Left hindlimb (tissue), 1 donor: ENCODE data around the gene HSFX2.
A peak's percentile ranks its signal among the peaks of the same experiment; 100 is the strongest.
"Not testable (repeated sequence)": the region's sequence is repeated elsewhere in the genome, so short reads cannot be mapped to it uniquely, and the experiment has no call there.

Experiments
- DNase-seq: peaks from one replicate; pipeline ENCODE4 v3.0.0-alpha.2; 2018

HSFX2 gene

DNA sequence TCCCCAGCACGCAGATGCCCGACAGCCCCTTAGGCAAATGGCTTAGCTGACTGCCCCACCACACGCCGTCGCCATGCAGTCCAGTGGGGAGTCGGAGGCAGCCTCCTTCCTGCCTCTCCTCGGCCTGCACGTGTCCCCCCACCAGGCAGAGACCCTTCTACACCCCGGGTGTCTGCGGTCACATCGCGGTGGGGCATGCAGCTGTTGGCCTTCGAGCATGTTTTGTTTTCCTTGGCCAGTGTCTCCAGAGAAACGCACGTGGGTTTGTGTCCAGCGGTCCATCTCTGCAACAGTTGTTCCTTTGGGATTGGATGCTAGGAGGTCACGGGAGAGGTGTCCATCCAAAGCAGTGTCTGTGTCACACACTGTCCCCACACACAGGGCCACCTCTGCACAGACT is at the start of gene HSFX2:
HSFX2 (minus strand) TSS at position 101 of the 400 bp plus-strand sequence. CDS start 614 bp downstream, outside the sequence.
- not testable (repeated sequence) for DNase-seq

DNA sequence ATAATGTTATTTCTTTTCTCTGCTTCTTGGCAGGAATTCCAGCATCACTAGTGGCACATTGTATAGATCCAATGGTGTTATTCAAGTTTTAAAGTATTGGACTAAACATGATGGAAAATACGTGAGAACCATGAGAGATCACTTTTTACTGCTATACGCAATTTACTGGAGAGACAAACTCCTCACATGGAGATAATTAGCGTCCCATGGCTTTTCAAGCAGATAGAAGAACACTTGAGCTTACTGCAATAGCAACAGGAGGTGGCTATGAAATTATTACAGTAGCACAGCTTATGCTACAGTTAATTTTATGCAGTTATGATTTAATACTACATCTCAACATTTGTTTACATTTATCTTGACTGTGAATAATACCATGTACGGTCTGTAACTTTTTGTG is 48.4 kb upstream of the HSFX2 start:
- no peak for DNase-seq

DNA sequence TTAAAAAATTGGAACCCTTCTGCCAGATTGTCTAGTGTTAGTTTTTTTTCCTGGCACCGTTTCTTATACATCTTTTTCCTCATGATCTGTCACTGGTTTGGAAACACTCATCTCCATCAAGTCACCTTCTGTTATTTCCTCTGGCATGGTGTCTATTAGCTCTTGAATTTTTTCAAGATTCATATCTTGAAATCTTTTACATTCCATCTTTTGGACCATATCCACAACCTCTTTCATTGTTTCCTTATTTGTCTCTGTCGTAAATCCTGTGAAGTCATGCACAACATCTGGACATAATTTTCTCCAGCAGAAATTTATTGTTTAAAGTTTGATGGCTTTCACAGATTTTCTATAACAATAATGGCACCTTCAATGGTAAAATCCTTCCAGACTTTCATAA is 46.7 kb upstream of the HSFX2 start:
- no peak for DNase-seq

GRCh38 chrX:149641432-149641831 is 46.3 kb upstream of the HSFX2 start:
- DNase-seq = no peak

DNA sequence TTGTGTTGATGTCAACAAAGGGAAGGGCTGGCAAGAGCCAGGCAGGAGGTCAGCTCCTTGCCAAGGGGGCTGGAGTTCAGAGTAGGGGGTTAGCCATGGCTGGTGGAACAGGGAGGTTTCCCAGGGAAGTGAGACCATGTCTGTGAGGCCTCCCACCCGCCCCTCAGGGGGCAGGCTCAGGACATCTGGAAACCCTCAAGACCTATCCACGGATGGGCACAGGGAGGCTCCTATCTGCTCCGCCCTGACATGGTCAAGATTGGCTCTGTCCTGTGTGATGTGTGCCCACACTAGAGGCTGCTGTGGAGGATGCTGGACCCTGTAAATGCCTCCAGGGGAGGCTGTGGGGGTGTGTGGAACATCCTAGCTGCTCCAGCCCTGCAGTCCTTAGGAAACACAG is 44.5 kb upstream of the HSFX2 start:
- DNase-seq = no peak

DNA sequence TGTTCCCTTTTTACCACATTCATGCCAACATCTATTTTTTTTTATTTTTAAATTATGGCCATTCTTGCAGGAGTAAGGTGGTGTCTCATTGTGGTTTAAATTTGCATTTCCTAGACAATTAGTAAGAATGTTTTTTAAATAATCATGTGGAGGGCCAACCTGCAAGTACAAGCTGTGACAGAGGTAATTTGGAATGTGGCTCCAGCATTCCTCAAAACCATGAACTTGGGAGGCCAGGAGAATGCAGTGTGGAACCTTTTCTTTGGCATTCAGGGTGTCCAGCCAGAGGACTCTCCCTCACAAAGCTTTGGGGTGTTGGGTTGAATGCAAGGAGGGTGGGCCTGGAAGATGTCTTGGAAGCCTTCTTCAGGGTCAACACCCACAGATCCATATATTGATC is 43.7 kb upstream of the HSFX2 start:
- DNase-seq = no peak

DNA sequence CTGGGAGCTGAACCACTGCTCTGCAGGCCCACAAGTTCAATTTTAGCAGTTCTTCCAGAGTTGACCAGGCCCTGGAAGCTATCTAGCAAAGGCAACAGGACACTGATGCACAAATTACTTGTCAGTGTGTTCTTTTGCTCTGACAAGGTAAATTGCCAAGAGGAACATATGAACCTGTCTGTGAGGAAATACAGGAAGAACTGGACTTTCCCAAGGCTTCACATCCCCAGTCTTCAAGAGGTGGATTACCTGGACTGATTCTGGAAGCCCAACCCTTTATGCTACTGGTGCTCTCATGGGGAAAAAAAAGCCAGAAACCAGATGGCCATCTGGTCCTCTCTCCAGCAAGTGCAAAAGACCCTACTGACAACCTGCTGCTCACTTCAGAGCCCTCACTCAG is 38.4 kb upstream of the HSFX2 start:
- DNase-seq = no peak

DNA sequence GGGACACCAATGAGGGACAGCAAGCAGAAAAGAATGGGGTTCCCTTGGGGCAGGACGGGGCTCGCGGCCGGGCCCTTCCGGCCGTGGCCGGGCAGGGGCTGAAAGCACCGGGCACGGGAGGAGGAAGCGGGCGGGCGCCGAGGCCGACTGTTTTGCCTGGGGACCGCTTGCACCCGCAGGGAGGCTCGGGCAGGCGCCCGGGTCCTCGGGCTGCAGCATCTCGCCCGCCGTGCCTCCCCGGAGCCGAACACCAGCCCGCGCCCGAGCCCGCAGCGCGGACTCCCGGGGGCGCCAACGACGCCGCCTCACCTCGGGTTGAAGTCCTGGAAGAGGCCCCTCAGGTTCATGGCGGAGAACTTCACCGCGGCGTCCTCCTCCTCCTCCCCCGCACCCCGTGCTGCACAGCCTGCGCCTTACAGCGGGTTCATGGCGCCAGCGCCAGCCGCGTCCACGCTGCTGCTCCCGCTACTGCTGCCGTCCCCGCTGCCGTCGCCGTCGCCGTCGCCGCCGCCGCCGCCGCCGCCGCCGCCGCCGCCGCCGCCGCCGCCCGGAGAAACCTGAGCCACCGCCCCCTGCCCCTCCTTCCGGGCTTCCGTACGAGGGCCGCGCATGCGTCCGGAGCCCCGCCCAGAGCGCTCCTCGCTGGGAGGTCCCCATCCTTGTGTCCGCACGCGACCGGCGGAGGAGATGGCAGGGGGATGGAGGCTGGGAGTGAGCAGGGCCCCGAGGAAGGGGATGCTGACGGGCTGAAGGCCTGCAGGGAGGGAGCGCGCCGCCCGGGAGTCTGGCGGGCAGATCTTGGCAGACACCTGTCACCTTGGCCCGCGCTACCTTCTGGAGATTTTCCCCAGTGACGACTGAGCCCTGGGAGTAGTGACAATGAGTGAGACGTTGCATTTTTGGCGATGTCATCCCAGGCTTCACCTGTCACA is 36.4 kb upstream of the HSFX2 start, which contains the start of gene TMEM185A:
TMEM185A (minus strand) TSS at position 559 of the 932 bp plus-strand sequence; CDS start at position 347, 212 bp downstream.
- DNase-seq = peak; percentile 56

GRCh38 chrX:149630681-149631233 is 35.6 kb upstream of the HSFX2 start:
- DNase-seq = peak; percentile 30

GRCh38 chrX:149629730-149630387 is 34.7 kb upstream of the HSFX2 start:
- DNase-seq = no peak

- no peak for DNase-seq
Measured at GRCh38 chrX:149628768-149629167, 33.7 kb upstream of the HSFX2 start.

DNA sequence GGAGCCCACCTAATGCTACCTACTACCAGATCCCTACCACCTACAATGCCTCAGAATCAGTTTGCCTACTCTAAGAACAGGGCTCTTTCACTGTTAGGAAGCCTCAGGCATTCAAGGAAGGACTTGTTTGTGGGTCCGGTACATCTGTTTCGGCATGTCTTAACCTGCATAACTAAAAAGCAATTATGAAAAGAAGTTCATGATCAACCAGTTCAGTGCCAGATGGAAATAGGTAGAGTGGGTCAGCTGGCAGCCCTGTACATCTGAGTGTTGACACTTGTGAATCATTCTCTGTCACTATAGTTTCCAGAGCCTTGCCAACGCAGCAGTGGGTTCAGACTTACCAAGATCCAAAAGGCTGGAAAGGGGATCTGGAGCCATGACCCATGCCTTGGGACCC is 33.2 kb upstream of the HSFX2 start:
- DNase-seq = no peak

DNA sequence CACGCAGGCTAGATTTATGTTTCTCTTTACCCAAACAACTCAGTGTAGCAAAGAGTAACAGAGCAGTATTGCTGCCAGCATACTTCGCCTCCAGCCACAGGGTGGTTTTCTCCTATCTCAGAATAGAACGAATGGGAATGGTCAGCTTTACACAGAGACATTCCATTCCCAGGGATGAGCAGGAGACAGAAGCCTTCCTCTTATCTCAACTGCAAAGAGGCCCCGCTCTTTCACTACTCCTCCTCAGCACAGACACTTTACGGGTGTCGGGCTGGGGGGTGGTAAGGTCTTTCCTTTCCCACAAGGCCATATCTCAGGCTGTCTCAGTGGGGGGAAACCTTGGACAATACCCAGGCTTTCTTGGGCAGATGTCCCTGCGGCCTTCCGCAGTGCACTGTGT is 31.7 kb upstream of the HSFX2 start:
- DNase-seq = not testable (repeated sequence)

DNA sequence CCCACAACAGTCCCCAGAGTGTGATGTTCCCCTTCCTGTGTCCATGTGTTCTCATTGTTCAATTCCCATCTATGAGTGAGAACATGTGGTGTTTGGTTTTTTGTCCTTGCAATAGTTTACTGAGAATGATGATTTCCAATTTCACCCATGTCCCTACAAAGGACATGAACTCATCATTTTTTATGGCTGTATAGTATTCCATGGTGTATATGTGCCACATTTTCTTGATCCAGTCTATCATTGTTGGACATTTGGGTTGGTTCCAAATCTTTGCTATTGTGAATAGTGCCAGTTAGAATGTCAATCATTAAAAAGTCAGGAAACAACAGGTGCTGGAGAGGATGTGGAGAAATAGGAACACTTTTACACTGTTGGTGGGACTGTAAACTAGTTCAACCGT is 24.5 kb upstream of the HSFX2 start:
- not testable (repeated sequence) for DNase-seq

DNA sequence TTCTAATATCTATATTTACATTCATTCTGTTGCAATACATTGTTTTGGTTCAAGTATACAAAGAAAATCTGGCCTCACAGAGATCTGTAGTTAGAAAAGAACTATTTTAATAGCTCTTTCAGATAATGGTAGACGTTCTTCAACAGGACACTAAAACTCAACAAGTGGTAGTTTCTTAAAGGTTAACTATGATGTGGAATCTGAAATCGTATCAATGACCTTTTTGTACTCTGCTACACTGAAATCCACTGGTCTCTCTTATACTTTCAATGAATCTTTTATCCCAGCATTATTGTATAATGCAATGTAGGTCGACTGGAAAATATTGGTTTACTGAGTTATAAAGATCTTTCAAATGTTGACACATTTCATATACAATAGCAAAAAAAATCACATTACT is 23.8 kb upstream of the HSFX2 start:
- no peak for DNase-seq

DNA sequence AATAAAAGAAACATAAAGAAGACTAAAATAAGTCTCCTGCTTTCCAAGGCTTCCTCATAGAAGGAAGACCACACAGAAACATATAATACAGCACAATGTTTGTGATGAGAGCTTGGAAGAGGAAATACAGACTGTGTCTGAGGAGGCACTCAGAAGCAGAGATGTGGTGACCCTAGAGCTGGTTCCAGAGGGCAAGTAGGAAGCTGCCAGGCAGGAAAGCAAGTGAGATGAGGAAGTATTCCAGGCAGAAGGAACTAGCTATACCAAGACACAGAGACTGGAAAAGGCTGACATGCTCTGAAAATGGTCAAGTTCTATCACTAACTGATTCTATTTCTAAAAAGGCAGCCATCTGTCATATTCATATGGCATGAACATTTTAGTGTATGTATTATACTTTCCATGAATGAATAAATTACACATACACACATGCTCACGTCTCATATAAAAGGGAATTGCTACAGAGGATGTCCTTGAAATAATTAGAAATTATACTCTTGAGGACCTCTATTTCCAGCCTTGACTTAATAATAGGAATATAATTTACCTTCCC is 16.6 kb upstream of the HSFX2 start:
- DNase-seq = no peak

DNA sequence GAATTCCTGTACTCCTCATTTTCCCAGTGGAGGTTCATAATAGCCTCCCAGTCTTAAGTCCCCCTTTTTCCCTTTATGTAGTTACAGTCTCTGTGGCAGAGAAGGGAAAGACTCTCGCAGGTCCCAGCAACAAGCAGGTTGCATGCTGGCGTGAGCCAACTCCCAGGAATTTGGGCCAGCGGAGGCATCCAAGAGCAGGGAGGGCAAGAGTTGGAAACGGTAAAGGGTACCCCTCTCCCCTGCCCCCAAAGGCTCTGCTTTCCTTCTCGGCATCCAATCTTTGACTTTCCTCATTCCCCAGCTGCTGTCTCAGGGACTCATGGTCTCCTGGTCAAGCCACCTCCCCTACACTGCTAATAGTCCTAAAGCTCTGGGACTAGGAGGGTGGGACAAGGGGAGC is 15.4 kb upstream of the HSFX2 start:
- no peak for DNase-seq

DNA sequence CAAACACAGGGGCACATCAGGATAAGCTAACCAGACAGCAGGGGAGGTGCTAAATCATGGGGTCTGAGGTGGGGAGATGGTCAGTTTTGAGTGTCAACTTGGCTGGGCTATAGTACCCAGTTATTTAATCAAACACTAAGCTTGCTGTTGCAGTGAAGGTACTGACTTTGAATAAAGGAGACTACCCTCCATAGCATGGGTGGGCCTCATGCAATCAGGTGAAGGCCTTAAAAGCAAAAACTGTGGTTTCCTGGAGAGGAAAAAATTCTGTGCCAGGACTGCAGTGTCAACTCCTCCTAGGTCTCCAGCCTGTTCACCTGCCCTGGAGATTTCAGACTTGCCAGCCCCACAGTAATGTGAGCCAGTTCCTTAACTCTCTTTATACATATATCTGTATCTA is 12.6 kb upstream of the HSFX2 start:
- DNase-seq = no peak

DNA sequence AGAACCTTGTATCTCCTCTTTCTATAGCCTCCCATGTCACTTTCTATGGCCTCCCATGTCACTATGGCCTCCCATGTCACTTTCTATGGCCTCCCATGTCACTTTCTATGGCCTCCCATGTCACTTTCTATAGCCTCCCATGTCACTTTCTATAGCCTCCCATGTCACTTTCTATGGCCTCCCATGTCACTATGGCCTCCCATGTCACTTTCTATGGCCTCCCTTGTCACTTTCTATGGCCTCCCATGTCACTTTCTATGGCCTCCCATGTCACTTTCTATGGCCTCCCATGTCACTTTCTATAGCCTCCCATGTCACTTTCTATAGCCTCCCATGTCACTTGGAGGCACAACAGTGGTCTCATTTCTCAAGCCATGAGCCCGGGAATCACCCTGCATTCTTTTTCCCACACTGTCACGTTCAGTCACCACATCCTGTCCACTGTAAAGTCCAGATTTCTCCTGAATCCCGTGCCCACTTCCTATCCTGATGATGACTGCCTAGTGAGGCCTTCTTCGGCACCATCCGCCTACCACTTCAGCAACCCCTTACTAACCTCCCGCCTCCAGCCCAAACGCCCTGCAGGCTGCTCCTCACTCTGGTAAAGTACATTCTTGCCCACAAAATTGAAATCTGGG is 10.3 kb upstream of the HSFX2 start:
- not testable (repeated sequence) for DNase-seq

DNA sequence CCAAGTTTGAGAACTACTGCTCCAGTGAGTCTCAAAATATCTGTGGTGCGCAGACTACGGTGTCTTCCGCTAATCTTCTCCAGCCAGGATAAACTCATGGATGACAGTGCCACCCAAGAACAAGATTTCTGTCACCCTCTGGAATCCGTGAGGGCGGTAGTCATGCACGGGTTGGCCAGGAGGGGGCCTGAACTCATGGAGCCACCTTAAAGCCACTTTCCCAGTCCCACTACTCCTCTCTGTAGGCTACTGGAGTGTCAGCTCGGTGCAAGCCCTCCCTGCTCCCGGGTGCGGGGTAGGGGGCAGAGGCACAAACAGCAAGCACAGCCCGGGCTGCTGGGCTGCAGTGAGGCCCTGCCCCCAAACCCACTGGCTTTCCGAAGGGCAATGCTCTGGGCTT is 3.5 kb upstream of the HSFX2 start:
- DNase-seq = not testable (repeated sequence)

GRCh38 chrX:149595943-149596342 is 829 bp upstream of the HSFX2 start:
- DNase-seq = not testable (repeated sequence)

GRCh38 chrX:149590993-149591392 is 4.1 kb downstream of the HSFX2 start:
- DNase-seq = not testable (repeated sequence)

DNA sequence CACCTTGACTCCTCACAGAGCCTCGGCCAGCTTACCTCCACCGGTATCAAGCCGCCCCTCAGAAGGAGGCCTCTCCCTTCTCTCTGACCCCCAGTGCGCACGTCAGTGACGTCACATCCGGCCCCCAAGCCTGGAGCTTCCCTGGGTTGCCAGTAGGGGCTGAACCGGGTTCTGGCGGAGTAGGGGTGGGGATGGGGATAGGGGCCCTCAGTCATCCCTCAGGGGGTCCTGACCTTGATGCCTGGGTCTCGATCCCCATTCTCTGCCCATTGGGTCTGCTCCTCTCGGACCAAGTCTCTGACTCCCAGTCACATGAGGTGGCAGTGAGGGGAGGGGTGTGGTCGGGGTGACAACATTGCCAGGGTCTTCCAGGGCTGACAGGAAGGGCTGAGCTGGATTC is 7.8 kb downstream of the HSFX2 start, which contains the start of gene MAGEA9B:
MAGEA9B (minus strand) TSS at position 101 of the 400 bp plus-strand sequence. CDS start 4,280 bp downstream, outside the sequence.
- DNase-seq = not testable (repeated sequence)
